HL-60 (cell line): ENCODE results near the gene DSPP.

Experiments used
- DNase-seq, 2 experiments: peaks; one replicate each; pipeline ENCODE4 v3.0.0-alpha.2; 2010 to 2020; ENCODE audit warnings: low read depth in 1 of 2, low spot score in 1 of 2
- H3K27ac ChIP-seq: fragments of 250-450 bp; sonication (Bioruptor Pico); replicated peaks from 2 replicates; pipeline ENCODE4 v1.5.1; 2020; ENCODE audit warnings: mild to moderate bottlenecking, moderate library complexity
- H3K27me3 ChIP-seq: fragments of 250-450 bp; sonication (Bioruptor Pico); 2 replicates; pipeline ENCODE4 v1.5.1; 2021; ENCODE audit warnings: mild to moderate bottlenecking, moderate library complexity; ENCODE audit not compliant: insufficient read depth, poor library complexity, severe bottlenecking
- H3K4me3 ChIP-seq: replicated peaks from 2 replicates; pipeline ENCODE4 v1.5.1; 2011; ENCODE audit warnings: mild to moderate bottlenecking, control low read depth, low read length; ENCODE audit not compliant: insufficient read depth
- GABPA ChIP-seq: IDR thresholded peaks from 2 replicates; pipeline ENCODE4 v1.6.1; 2012; ENCODE audit warnings: low read depth
- POLR2AphosphoS5 ChIP-seq: IDR thresholded peaks from 2 replicates; pipeline ENCODE4 v1.6.1; 2012; ENCODE audit warnings: low read depth
- SPI1 ChIP-seq: IDR thresholded peaks from 2 replicates; pipeline ENCODE4 v1.6.1; 2012; ENCODE audit warnings: low read depth, mild to moderate bottlenecking, borderline replicate concordance
- TF ChIP-seq, protein P1 (sequence below): IDR thresholded peaks from one replicate; pipeline ENCODE4 v1.5.1; 2011; ENCODE audit warnings: low read length, control low read depth, inconsistent platforms; ENCODE audit not compliant: insufficient read depth
- TF ChIP-seq, protein P2 (sequence below): IDR thresholded peaks from 2 replicates; pipeline ENCODE4 v1.6.1; 2012; ENCODE audit warnings: low read depth; ENCODE audit not compliant: insufficient replicate concordance

The DSPP gene

DNA sequence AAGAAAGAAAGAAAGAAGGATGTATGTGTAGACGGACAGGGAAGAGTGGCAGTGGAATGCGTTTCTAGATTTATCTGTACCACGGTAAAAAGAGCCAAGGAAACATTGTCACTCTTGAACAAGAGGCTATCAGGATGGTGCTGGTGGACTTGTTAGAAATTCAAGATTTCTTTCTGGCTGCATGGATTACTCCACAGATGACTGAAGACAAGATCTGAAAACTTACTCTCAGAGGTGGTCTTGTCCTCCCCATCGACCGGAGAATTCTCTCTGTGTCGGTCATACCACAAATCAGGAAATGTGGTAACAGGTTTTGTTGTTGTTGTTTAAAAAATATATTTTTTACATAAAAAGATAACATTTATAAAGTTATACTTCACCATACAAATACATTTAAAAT is 11.8 kb downstream of the DSPP start:
- H3K27ac ChIP-seq: no peak overlapping the region
- DNase-seq: no peak

DNA sequence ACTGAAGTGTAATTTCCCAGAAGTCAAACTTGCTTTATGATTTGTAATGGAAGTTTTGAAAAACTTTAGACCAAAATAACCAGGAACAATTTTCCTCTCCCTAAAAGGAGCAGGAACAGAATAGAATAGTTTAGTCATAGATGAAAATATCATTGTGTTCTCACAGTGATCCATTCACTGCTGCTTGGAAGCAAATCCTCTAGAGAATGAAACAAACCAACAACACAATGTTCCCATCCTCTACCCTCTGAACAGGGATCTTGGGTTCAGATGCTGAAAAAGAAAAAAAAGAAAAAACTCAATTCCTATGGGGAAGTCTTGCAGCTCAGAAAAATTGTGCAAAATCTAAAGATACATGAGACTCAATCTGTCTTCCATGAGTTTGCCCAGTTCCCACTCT is 12.2 kb downstream of the DSPP start:
- DNase-seq: no peak
- H3K27ac ChIP-seq: no peak overlapping the region
- H3K4me3 ChIP-seq: no peak overlapping the region
- TF ChIP-seq, protein P1, sequence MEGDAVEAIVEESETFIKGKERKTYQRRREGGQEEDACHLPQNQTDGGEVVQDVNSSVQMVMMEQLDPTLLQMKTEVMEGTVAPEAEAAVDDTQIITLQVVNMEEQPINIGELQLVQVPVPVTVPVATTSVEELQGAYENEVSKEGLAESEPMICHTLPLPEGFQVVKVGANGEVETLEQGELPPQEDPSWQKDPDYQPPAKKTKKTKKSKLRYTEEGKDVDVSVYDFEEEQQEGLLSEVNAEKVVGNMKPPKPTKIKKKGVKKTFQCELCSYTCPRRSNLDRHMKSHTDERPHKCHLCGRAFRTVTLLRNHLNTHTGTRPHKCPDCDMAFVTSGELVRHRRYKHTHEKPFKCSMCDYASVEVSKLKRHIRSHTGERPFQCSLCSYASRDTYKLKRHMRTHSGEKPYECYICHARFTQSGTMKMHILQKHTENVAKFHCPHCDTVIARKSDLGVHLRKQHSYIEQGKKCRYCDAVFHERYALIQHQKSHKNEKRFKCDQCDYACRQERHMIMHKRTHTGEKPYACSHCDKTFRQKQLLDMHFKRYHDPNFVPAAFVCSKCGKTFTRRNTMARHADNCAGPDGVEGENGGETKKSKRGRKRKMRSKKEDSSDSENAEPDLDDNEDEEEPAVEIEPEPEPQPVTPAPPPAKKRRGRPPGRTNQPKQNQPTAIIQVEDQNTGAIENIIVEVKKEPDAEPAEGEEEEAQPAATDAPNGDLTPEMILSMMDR: no peak
- no peak for TF ChIP-seq POLR2AphosphoS5
- TF ChIP-seq, protein P2, sequence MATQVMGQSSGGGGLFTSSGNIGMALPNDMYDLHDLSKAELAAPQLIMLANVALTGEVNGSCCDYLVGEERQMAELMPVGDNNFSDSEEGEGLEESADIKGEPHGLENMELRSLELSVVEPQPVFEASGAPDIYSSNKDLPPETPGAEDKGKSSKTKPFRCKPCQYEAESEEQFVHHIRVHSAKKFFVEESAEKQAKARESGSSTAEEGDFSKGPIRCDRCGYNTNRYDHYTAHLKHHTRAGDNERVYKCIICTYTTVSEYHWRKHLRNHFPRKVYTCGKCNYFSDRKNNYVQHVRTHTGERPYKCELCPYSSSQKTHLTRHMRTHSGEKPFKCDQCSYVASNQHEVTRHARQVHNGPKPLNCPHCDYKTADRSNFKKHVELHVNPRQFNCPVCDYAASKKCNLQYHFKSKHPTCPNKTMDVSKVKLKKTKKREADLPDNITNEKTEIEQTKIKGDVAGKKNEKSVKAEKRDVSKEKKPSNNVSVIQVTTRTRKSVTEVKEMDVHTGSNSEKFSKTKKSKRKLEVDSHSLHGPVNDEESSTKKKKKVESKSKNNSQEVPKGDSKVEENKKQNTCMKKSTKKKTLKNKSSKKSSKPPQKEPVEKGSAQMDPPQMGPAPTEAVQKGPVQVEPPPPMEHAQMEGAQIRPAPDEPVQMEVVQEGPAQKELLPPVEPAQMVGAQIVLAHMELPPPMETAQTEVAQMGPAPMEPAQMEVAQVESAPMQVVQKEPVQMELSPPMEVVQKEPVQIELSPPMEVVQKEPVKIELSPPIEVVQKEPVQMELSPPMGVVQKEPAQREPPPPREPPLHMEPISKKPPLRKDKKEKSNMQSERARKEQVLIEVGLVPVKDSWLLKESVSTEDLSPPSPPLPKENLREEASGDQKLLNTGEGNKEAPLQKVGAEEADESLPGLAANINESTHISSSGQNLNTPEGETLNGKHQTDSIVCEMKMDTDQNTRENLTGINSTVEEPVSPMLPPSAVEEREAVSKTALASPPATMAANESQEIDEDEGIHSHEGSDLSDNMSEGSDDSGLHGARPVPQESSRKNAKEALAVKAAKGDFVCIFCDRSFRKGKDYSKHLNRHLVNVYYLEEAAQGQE: no peak
- no peak for TF ChIP-seq GABPA
- no peak for TF ChIP-seq SPI1
- no peaks in the 10 kb centered on the region for H3K27me3 ChIP-seq

More for the DNA sequence above, 11.8 kb downstream of the DSPP start:
- no peak for TF ChIP-seq SPI1
- TF ChIP-seq, protein P2: no peak
- no peaks in the 10 kb centered on the region for H3K27me3 ChIP-seq
- H3K4me3 ChIP-seq: no peak overlapping the region

DNA sequence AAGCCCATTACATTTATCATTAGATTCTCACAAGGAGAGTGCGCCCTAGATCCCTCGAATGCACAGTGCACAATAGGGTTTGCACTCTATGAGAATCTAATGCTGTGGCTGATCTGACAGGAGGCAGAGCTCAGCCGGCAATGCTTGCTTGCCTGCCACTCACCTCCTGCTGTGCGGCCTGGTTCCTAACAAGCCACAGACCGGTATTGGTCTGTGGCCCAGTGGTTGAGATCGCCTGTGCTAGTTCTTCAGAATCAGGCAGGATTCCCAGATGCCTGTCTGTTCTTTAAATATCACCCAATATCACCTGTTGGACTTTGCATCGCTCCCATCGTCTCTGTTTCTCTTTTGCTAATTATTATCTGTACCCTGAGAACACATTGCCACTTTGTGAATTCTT is 14.0 kb downstream of the DSPP start:
- DNase-seq: no peak
- Histone ChIP-seq H3K4me3 (no peak overlapping the region), H3K27ac (no peak overlapping the region), H3K27me3 (no peaks in the 10 kb centered on the region)
- TF ChIP-seq, protein P2: no peak
- TF ChIP-seq GABPA: no peak
- TF ChIP-seq POLR2AphosphoS5: no peak
- TF ChIP-seq SPI1: no peak
- TF ChIP-seq, protein P1: no peak

DNA sequence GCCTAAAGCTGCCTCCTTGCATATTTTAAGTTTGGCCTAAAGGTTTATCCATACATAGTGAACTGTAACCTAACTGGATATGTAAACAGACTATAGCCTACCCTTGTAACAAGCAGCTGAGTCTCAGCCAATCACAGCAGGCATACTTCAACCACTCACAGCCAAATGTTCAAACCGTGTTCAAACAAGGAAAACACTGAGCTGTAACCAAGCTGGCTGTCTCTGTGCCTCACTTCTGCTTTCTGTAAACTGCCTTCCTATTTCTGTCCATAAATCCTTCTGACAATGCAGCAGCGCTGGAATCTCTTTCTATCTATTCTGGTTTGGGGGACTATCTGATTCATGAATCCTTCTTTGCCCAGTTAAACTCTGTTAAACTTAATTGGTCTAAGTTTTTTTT is 16.4 kb downstream of the DSPP start:
- H3K27ac ChIP-seq: no peak overlapping the region
- DNase-seq: peak in 1 of 2 experiments; percentile 1
- no peaks in the 10 kb centered on the region for H3K27me3 ChIP-seq
- peak; percentile 89 for TF ChIP-seq SPI1
- TF ChIP-seq, protein P2: no peak
- TF ChIP-seq GABPA: no peak
- no peak overlapping the region for H3K4me3 ChIP-seq
